Nephron progenitor cell (in vitro differentiated cells): ENCODE results near the gene IDH3G.
A peak's percentile ranks its signal among the peaks of the same experiment; 100 is the strongest.

Experiments
- DNase-seq: peaks from one replicate; pipeline ENCODE4 v3.0.0; 2021
- H3K27ac Mint-ChIP-seq: 2 replicates; pipeline ENCODE4 v1.8.0; 2021; ENCODE audit warnings: mild to moderate bottlenecking, moderate library complexity, mixed read lengths
- H3K27me3 Mint-ChIP-seq: 2 replicates; pipeline ENCODE4 v1.8.0; 2021; ENCODE audit warnings: mild to moderate bottlenecking, low read depth, mixed read lengths; ENCODE audit not compliant: poor library complexity
- H3K36me3 Mint-ChIP-seq: 2 replicates; pipeline ENCODE4 v1.8.0; 2021; ENCODE audit warnings: low read depth, mixed read lengths
- H3K4me1 Mint-ChIP-seq: 2 replicates; pipeline ENCODE4 v1.8.0; 2021; ENCODE audit warnings: mixed read lengths
- H3K4me3 Mint-ChIP-seq: 2 replicates; pipeline ENCODE4 v1.8.0; 2021; ENCODE audit warnings: mild to moderate bottlenecking, moderate library complexity, mixed read lengths
- H3K9me3 Mint-ChIP-seq: 2 replicates; pipeline ENCODE4 v1.8.0; 2021; ENCODE audit warnings: mild to moderate bottlenecking, moderate library complexity, mixed read lengths
- TF ChIP-seq, protein P1 (sequence below): fragments of 200-600 bp; sonication (generic); IDR thresholded peaks from 2 replicates; pipeline ENCODE4 v1.5.0; 2021; ENCODE audit warnings: antibody characterized with exemption

The IDH3G gene

DNA sequence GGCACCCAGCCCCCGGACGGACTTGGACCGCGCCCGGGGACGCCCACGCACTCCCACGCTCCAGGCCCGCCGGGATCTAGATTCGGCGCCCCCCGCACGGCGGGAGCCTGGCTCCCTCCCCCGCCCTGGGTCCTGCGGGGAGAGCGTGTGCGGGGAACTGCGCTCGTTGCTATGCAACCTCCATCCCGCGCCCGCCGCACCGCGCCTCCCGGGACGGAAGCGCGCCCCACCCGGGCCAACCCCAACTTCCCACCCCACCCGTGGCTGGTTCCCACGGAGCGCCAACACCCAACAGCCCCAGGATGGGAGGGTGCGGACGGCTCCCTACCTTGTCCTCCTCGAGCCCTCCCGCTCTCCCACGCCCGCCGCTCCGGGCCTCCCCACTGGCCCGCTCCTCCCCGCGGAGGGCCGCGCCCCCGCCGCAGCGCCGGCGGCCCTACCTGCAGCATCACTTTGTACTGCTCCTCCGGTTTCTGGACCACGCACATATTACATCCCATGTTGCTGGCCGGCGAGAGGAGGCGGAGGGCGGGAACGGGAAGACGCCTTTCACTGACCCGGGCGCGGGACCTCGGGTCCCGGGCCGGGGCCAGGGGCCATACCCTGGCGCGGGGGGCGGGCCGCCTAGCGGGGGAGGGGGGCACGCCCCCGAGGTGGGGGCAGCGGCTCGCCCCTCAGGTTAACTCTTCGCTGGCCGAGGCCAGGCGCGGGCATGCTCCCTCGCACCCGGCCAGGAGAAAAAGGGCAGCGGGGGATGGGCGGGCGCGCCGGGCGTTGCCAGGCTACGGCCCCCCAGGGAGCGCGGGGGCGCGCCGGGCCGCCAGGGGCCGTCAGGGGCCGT is 35.8 kb upstream of the IDH3G start, which contains the start of gene PDZD4:
Gene PDZD4, minus strand, starts transcription at position 746 of the 841 bp plus-strand sequence. Its CDS starts 246 bp downstream, at position 500.
- peak within 1 kb of the TSS; percentile 72 for H3K4me3 Mint-ChIP-seq
- DNase-seq, result peak; percentile 34
- no peak within 1 kb of the TSS for H3K27ac Mint-ChIP-seq
- H3K9me3 Mint-ChIP-seq, result peaks cover 68% of the 10 kb centered on the region
- TF ChIP-seq, protein P1, sequence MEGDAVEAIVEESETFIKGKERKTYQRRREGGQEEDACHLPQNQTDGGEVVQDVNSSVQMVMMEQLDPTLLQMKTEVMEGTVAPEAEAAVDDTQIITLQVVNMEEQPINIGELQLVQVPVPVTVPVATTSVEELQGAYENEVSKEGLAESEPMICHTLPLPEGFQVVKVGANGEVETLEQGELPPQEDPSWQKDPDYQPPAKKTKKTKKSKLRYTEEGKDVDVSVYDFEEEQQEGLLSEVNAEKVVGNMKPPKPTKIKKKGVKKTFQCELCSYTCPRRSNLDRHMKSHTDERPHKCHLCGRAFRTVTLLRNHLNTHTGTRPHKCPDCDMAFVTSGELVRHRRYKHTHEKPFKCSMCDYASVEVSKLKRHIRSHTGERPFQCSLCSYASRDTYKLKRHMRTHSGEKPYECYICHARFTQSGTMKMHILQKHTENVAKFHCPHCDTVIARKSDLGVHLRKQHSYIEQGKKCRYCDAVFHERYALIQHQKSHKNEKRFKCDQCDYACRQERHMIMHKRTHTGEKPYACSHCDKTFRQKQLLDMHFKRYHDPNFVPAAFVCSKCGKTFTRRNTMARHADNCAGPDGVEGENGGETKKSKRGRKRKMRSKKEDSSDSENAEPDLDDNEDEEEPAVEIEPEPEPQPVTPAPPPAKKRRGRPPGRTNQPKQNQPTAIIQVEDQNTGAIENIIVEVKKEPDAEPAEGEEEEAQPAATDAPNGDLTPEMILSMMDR, result no peak
- H3K4me1 Mint-ChIP-seq, result peaks cover 3% of the 10 kb centered on the region
- H3K36me3 Mint-ChIP-seq, result no peaks in the 10 kb centered on the region
- H3K27me3 Mint-ChIP-seq, result peaks cover 70% of the 10 kb centered on the region

DNA sequence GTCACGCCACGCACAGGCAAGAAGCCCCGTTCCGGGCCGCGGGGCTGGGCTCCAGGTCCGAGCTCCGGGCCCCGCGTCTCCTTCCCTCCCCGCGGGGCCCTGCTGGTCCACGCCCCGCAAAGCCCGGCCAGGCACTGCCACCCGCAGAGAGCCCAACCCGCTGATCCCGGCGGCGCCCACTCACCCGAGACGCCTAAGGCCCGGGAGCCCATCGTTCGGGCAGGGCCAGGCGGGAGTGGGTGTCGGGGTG is 35.3 kb upstream of the IDH3G start:
- peak; percentile 26 for DNase-seq
- H3K27me3 Mint-ChIP-seq, result peaks cover 70% of the 10 kb centered on the region
- no peak overlapping the region for H3K27ac Mint-ChIP-seq
- TF ChIP-seq, protein P1, result no peak
- no peaks in the 10 kb centered on the region for H3K36me3 Mint-ChIP-seq
- H3K4me1 Mint-ChIP-seq, result peaks cover 3% of the 10 kb centered on the region
- peak overlapping the region; percentile 71 for H3K4me3 Mint-ChIP-seq
- H3K9me3 Mint-ChIP-seq, result peaks cover 62% of the 10 kb centered on the region

DNA sequence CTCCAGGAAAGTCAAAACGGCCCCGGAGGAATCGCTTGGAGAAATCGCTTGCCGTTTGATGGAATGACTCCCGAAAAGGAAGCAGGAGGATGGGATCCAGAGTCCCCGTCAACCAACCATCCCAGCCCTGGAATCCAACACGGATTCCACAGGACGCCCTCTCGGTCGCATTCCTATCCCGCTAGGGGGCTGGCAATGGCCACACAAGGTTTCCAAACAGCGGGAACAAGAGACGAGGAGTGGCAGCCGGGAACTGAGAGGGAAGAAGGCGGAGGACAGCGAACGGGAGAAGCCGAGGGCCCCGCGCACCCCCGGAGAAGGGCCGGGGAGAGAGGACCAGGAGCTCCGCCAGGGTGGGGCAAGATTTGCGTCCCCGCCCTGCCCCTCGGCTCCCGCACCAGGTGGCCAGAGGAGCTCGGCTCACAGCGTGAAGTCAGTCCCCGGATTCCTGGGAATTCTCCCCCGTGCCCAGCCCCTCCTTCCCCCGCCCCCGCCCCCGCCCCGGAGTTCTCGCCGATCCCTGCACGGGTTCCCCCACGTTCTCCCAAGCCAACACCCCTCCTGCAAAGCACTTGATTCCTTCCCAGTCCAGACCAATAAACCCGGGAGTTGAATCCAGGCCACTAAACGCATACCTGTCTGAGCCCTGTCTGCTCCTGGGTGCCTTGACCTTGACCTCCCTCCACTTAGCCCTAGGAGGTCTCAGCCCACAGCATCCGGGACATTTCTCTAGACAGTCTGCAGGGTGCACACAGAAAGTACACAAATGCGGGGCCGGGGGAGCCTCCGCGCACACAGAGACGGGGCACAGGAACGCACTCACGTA is 34.8 kb upstream of the IDH3G start:
- peaks cover 3% of the 10 kb centered on the region for H3K4me1 Mint-ChIP-seq
- peak overlapping the region; percentile 77 for H3K4me3 Mint-ChIP-seq
- TF ChIP-seq, protein P1, result no peak
- no peak overlapping the region for H3K27ac Mint-ChIP-seq
- H3K27me3 Mint-ChIP-seq, result peaks cover 70% of the 10 kb centered on the region
- H3K36me3 Mint-ChIP-seq, result no peaks in the 10 kb centered on the region
- DNase-seq, result peak; percentile 44
- H3K9me3 Mint-ChIP-seq, result peaks cover 63% of the 10 kb centered on the region

DNA sequence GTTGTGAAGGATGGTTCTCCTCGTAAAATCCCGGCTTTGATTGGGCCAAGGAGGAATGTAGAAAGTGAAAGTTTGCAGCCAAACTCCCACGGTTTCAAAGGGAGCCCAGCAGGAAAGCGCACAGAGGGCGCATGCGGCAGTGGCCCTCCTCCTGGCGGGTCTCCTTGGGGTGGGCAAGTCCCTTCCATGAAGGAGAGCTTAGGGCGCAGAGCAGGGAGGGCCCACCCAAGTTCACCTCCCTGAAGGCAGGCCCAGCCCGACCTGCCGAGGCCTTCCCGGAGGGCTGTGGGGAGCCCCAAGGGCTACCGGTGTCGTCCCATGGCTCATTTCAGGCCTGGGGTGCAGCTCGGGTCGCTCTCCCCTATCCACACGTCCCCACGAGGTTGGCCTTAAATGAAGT is 34.1 kb upstream of the IDH3G start:
- H3K27ac Mint-ChIP-seq, result no peak overlapping the region
- peak overlapping the region; percentile 77 for H3K4me3 Mint-ChIP-seq
- TF ChIP-seq, protein P1, result no peak
- peaks cover 64% of the 10 kb centered on the region for H3K9me3 Mint-ChIP-seq
- no peak for DNase-seq
- H3K36me3 Mint-ChIP-seq, result no peaks in the 10 kb centered on the region
- peaks cover 3% of the 10 kb centered on the region for H3K4me1 Mint-ChIP-seq
- H3K27me3 Mint-ChIP-seq, result peaks cover 66% of the 10 kb centered on the region

DNA sequence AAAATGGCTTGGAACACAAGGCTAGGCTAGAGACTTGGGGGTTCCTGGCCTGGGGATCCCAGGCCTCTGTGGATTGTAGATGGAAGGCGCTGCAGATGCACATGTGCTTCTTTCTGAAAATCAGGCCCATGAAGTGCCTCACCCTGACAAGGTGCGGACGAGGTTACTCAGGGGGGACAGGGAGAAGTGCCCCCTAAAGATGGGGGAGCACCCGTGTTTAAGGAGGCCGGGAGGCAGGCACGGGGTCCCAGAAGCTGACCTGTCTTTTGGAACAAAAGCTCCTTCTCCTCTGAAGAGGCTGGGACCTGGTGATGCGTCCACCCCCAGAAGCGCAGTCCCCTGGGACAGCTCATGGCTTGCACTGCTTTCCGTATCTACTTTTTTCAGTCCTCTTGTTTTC is 33.7 kb upstream of the IDH3G start:
- DNase-seq, result no peak
- Mint-ChIP-seq H3K4me3 (peak overlapping the region; percentile 8), H3K36me3 (no peaks in the 10 kb centered on the region), H3K27ac (no peak overlapping the region), H3K9me3 (peaks cover 62% of the 10 kb centered on the region), H3K27me3 (peaks cover 62% of the 10 kb centered on the region), H3K4me1 (peaks cover 3% of the 10 kb centered on the region)
- TF ChIP-seq, protein P1, result no peak
